ENCODE data around the gene MYF6.

DNA sequence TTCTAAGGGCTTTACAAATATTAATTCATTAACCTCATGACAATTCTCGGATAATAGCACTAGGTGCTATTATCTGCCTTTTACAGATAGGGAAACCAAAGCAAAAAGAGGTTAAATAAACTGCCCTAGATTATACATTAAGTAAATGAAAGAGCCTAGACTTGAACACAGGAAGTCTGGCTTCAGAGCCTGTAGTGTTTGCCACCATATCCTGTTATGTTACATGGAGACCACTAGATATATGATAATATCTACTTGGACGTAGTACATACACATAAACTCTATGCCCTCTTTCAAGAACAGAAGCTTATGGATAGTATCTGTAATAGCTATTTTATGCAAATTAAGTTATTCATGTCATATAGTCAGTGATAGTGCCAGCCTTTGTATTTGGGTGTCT, 16.9 kb upstream of the MYF6 start:
- no peak for TF ChIP-seq CTCF (tag by site-specific recombination; IDR thresholded peaks at IDR 0.05)
- TF ChIP-seq PRDM2 (tag by site-specific recombination; IDR thresholded peaks at IDR 0.05; ENCODE audit: borderline replicate concordance) = no peak
- no peak for TF ChIP-seq KLF1 (tag by site-specific recombination; IDR thresholded peaks at IDR 0.05)
- TF ChIP-seq ZSCAN18 (tag by site-specific recombination; IDR thresholded peaks at IDR 0.05) = no peak
- no peak for TF ChIP-seq ZNF24 (tag by site-specific recombination; IDR thresholded peaks at IDR 0.05)
- TF ChIP-seq, protein P1, sequence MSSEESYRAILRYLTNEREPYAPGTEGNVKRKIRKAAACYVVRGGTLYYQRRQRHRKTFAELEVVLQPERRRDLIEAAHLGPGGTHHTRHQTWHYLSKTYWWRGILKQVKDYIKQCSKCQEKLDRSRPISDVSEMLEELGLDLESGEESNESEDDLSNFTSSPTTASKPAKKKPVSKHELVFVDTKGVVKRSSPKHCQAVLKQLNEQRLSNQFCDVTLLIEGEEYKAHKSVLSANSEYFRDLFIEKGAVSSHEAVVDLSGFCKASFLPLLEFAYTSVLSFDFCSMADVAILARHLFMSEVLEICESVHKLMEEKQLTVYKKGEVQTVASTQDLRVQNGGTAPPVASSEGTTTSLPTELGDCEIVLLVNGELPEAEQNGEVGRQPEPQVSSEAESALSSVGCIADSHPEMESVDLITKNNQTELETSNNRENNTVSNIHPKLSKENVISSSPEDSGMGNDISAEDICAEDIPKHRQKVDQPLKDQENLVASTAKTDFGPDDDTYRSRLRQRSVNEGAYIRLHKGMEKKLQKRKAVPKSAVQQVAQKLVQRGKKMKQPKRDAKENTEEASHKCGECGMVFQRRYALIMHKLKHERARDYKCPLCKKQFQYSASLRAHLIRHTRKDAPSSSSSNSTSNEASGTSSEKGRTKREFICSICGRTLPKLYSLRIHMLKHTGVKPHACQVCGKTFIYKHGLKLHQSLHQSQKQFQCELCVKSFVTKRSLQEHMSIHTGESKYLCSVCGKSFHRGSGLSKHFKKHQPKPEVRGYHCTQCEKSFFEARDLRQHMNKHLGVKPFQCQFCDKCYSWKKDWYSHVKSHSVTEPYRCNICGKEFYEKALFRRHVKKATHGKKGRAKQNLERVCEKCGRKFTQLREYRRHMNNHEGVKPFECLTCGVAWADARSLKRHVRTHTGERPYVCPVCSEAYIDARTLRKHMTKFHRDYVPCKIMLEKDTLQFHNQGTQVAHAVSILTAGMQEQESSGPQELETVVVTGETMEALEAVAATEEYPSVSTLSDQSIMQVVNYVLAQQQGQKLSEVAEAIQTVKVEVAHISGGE (tag by site-specific recombination; conservative IDR thresholded peaks at IDR 0.05; ENCODE audit: low read depth) = no peak
- TF ChIP-seq HOXC10 (CRISPR knock-in tag; IDR thresholded peaks at IDR 0.05) = no peak
- TF ChIP-seq ZNF776 (tag by site-specific recombination; IDR thresholded peaks at IDR 0.05; ENCODE audit: borderline replicate concordance) = no peak
- TF ChIP-seq GLI4 (tag by site-specific recombination; IDR thresholded peaks at IDR 0.05) = no peak
- no peak for TF ChIP-seq MEIS1 (CRISPR knock-in tag; IDR thresholded peaks at IDR 0.05; ENCODE audit: borderline replicate concordance)
- TF ChIP-seq ZBTB48 (tag by site-specific recombination; IDR thresholded peaks at IDR 0.05) = no peak
- TF ChIP-seq ZNF214 (tag by site-specific recombination; IDR thresholded peaks at IDR 0.05; ENCODE audit: borderline replicate concordance) = no peak
- no peak for TF ChIP-seq ZNF19 (tag by site-specific recombination; IDR thresholded peaks at IDR 0.05; ENCODE audit: low read depth)
- no peak for TF ChIP-seq BCL11A (tag by site-specific recombination; IDR thresholded peaks at IDR 0.05; ENCODE audit: low read depth)

Data from HEK293 (cell line).